ENCODE measurements around the gene C2CD4C. TPM values are rescaled to one million over a fixed set of nuclear protein-coding genes. Genes with fewer than 3 reads are reported as not detected.

C2CD4C gene
- total RNA-seq, 1 experiment from 2014 or later, result 14.6 TPM

DNA sequence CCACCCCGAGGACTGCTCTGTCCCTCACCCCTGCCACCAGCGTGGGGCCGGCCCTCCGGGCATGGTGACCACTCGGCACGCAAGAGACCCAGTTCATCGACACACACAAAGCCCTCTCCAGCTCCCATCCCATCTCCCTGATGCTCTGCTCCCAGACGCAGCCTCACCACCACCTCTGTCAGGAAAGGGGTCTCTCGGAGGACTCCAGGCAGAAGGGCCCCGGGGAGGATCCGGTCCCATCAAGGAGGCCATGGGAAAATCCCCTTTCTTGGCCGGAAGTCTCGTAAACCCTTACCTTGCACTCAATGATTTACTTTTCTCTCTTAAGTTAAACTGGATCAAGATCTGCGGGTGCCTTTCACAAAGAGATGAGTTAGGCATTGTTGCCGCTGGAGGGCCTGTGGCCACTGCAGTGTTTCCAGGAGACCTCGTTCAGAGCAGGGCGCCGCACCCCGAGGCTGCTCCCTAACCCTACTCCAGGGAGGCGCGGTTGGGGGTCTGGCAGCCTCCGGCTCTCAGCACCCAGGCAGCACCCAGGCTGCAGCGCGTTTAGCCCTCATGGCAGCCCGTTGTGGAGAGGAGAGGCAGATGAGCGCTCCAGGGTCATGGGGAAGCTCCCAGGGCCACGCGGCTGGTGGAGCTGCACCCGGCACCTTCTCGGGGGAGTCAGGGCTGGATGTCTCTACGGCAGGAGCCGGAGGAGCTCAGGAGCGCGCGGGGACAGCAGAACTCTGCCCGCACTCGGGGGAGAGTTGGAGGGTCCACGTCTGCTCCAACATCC lies 31.0 kb downstream of the C2CD4C start:
- no peak overlapping the region for H3T11ph ChIP-seq (ENCODE audit: low read length)
- H3K27me3 ChIP-seq (ENCODE audit: insufficient read depth, low read length), result no peaks in the 10 kb centered on the region
- H2BK15ac ChIP-seq (ENCODE audit: low read depth, low read length), result no peak overlapping the region
- no peaks in the 10 kb centered on the region for H4K20me1 ChIP-seq (ENCODE audit: control insufficient read depth, insufficient read depth, insufficient read length)
- TF ChIP-seq, protein P1, sequence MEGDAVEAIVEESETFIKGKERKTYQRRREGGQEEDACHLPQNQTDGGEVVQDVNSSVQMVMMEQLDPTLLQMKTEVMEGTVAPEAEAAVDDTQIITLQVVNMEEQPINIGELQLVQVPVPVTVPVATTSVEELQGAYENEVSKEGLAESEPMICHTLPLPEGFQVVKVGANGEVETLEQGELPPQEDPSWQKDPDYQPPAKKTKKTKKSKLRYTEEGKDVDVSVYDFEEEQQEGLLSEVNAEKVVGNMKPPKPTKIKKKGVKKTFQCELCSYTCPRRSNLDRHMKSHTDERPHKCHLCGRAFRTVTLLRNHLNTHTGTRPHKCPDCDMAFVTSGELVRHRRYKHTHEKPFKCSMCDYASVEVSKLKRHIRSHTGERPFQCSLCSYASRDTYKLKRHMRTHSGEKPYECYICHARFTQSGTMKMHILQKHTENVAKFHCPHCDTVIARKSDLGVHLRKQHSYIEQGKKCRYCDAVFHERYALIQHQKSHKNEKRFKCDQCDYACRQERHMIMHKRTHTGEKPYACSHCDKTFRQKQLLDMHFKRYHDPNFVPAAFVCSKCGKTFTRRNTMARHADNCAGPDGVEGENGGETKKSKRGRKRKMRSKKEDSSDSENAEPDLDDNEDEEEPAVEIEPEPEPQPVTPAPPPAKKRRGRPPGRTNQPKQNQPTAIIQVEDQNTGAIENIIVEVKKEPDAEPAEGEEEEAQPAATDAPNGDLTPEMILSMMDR (conservative IDR thresholded peaks at IDR 0.05), result no peak
- no peaks in the 10 kb centered on the region for H3K79me2 ChIP-seq (ENCODE audit: insufficient read depth, low read length)
- H3K36me3 Mint-ChIP-seq (ENCODE audit: insufficient read depth in 1 of 3, low read depth in 3 of 3), result peaks cover 0 to 4% (median 2%) of the 10 kb centered on the region in 3 experiments; a peak in 3 of 7 replicates
- H3K23ac ChIP-seq (ENCODE audit: insufficient read length, low read depth, low read length), result no peak overlapping the region
- H3K27me3 Mint-ChIP-seq (ENCODE audit: low read depth), result peaks cover 35% of the 10 kb centered on the region
- no peaks in the 10 kb centered on the region for H3K9me3 ChIP-seq (ENCODE audit: control insufficient read depth, low read depth, low read length)
- H3K4ac ChIP-seq (ENCODE audit: low read depth, low read length), result no peak overlapping the region
- no peak overlapping the region for H3K9ac ChIP-seq (ENCODE audit: extremely low read depth, insufficient read length, low read length)
- H3K79me1 ChIP-seq (ENCODE audit: insufficient read depth, low read depth, low read length, poor library complexity, severe bottlenecking), result no peaks in the 10 kb centered on the region
- DNase-seq, result no peak
- peaks cover 3 to 6% of the 10 kb centered on the region in 2 experiments; a peak in 3 of 4 replicates for H3K4me1 Mint-ChIP-seq
- H2BK12ac ChIP-seq (ENCODE audit: insufficient read length, low read depth, low read length), result no peak overlapping the region
- no peak overlapping the region for H2BK120ac ChIP-seq (ENCODE audit: low read depth, low read length, poor library complexity, severe bottlenecking)
- H2BK5ac ChIP-seq (ENCODE audit: insufficient read length, low read length), result no peak overlapping the region
- H3K56ac ChIP-seq (ENCODE audit: insufficient read length, low read depth, low read length), result no peak overlapping the region
- no peaks in the 10 kb centered on the region for H3K4me1 ChIP-seq (ENCODE audit: insufficient read depth, low read length)
- no peak overlapping the region for H4K8ac ChIP-seq (replicated peaks; ENCODE audit: insufficient read length, low read depth, low read length)
- H3K27ac ChIP-seq (ENCODE audit: insufficient read length, low read depth, low read length), result no peak overlapping the region
- no peak overlapping the region for H3K4me2 ChIP-seq (ENCODE audit: insufficient read depth, insufficient read length, low read length)
- H2AK5ac ChIP-seq (ENCODE audit: insufficient read length, low read length), result no peak overlapping the region
- no CpG with 5 or more reads among the region's 38 CpGs for WGBS (ENCODE audit: extremely low coverage, insufficient read length, low lambda C conversion rate)
- no peak overlapping the region for H4K91ac ChIP-seq (ENCODE audit: insufficient read length, low read depth, low read length)
- no peak overlapping the region for H4K5ac ChIP-seq (ENCODE audit: insufficient read length, low read depth, low read length)
- no peaks in the 10 kb centered on the region for H3K23me2 ChIP-seq (ENCODE audit: insufficient read length, low read depth, low read length, poor library complexity, severe bottlenecking)
- H3K9me3 Mint-ChIP-seq, result peaks cover 15 to 21% of the 10 kb centered on the region in 2 experiments
- peak overlapping the region; percentile 62 to 76 (median 64); a peak in 4 of 7 replicates for H3K27ac Mint-ChIP-seq
- no peak overlapping the region for H2AFZ ChIP-seq (ENCODE audit: low read length)
- H2BK20ac ChIP-seq (ENCODE audit: low read depth, low read length, poor library complexity, severe bottlenecking), result no peak overlapping the region
- H3K18ac ChIP-seq (ENCODE audit: insufficient read length, low read depth, low read length), result no peak overlapping the region
- no peak overlapping the region for H3K14ac ChIP-seq (ENCODE audit: insufficient read depth, low read length)
- H3K4me3 Mint-ChIP-seq, result no peak overlapping the region
